Fibroblast of lung (primary cell): Measurements from ENCODE around the gene EYA3. TPM values are rescaled to one million over a fixed set of nuclear protein-coding genes. Genes with fewer than 3 reads are reported as not detected.

Source experiments
- DNase-seq, 2 donors: peaks; one replicate each; pipeline versions ENCODE4 v3.0.0 to v3.0.0-alpha.2; 2010; ENCODE audit warnings: low read depth in 2 of 2
- H2AFZ ChIP-seq: 2 replicates; pipeline ENCODE4 v1.5.1; 2012; ENCODE audit warnings: low read length, control low read depth, inconsistent platforms
- H3K27ac ChIP-seq: 2 replicates; pipeline ENCODE4 v1.5.1; 2011; ENCODE audit warnings: low read length, control low read depth; ENCODE audit not compliant: insufficient read depth
- H3K27me3 ChIP-seq: 2 replicates; pipeline ENCODE4 v1.5.1; 2011; ENCODE audit warnings: mild to moderate bottlenecking, low read length; ENCODE audit not compliant: control insufficient read depth, insufficient read depth
- H3K36me3 ChIP-seq: 2 replicates; pipeline ENCODE4 v1.5.1; 2011; ENCODE audit warnings: low read length; ENCODE audit not compliant: control insufficient read depth, insufficient read depth
- H3K4me1 ChIP-seq: 2 replicates; pipeline ENCODE4 v1.5.1; 2011; ENCODE audit warnings: low read length; ENCODE audit not compliant: control insufficient read depth, insufficient read depth; ENCODE audit errors: extremely low read depth
- H3K4me2 ChIP-seq: 2 replicates; pipeline ENCODE4 v1.5.1; 2011; ENCODE audit warnings: low read length, control low read depth; ENCODE audit not compliant: insufficient read depth; ENCODE audit errors: extremely low read depth
- H3K4me3 ChIP-seq, 4 experiments: fragments of 200-600 bp in 1 of 4; sonication (generic) in 1 of 4; replicated peaks in 1 of 4; 2 replicates each; pipeline ENCODE4 v1.5.1; 2011 to 2016; ENCODE audit warnings: low read length in 4 of 4, low read depth in 3 of 4, mild to moderate bottlenecking in 3 of 4, control low read depth in 2 of 4, inconsistent platforms in 1 of 4, mixed read lengths in 1 of 4; ENCODE audit not compliant: insufficient read depth in 1 of 4; ENCODE audit errors: control extremely low read depth in 1 of 4
- H3K79me2 ChIP-seq: 2 replicates; pipeline ENCODE4 v1.5.1; 2012; ENCODE audit warnings: mild to moderate bottlenecking, low read length, inconsistent platforms; ENCODE audit not compliant: control insufficient read depth, insufficient read depth
- H3K9ac ChIP-seq: 2 replicates; pipeline ENCODE4 v1.5.1; 2011; ENCODE audit warnings: mild to moderate bottlenecking, low read length, control low read depth; ENCODE audit not compliant: insufficient read depth
- H3K9me3 ChIP-seq: 2 replicates; pipeline ENCODE4 v1.5.1; 2012; ENCODE audit warnings: low read depth, low read length; ENCODE audit not compliant: control insufficient read depth, insufficient read depth
- H4K20me1 ChIP-seq: 2 replicates; pipeline ENCODE4 v1.5.1; 2011; ENCODE audit warnings: low read length; ENCODE audit not compliant: control insufficient read depth, insufficient read depth; ENCODE audit errors: extremely low read depth
- EZH2 ChIP-seq: IDR thresholded peaks from 2 replicates; pipeline ENCODE4 v1.5.1; 2012; ENCODE audit warnings: low read length, control low read depth, mild to moderate bottlenecking; ENCODE audit errors: missing control alignments
- polyA plus RNA-seq, 2 donors: library from polyadenylated mRNA; depleted of rRNA in 1 of 2; stranded (reverse) in 1 of 2; unstranded in 1 of 2; fragments of >200 nt; gene quantifications; 2 replicates each; pipeline ENCODE4 v1.2.1, GENCODE V29; 2011 to 2012; ENCODE audit warnings: missing spikeins in 1 of 2
- total RNA-seq: library from RNA; depleted of rRNA; stranded (reverse); fragments of >200 nt; gene quantifications from 2 replicates; pipeline ENCODE4 v1.2.1, GENCODE V29; 2014
- TF ChIP-seq, protein P1 (sequence below), 2 donors: IDR thresholded peaks in 1 of 2; conservative IDR thresholded peaks in 1 of 2; 1 replicate in 1 of 2; 2 replicates in 1 of 2; pipeline ENCODE4 v1.5.1; 2011 to 2012; ENCODE audit warnings: low read length in 2 of 2, control low read depth in 1 of 2, inconsistent platforms in 1 of 2, low read depth in 1 of 2, mild to moderate bottlenecking in 1 of 2

The EYA3 gene
- total and polyA plus RNA-seq, 2 donors (not counting 1 experiment from before 2014, with no cell fraction given) = 11.2 to 17.5 TPM

DNA sequence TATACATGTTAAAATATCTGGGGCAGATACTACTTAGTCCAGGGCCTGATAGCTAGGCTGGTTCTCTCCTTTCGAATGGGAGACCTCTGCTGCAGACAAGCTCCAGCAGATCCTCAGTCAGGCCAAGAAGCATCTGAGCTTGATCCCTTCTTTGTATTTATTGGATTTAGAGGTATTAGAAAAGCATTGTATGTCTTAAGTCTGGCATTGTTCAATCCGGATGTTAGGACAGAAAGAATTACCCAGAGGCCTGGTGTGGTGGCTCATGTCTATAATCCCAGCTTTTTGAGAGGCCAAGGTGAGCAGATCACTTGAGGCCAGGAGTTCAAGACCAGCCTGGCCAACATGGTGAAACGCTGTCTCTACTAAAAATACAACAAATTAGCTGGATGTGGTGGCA, 21.2 kb upstream of the EYA3 start:
- Histone ChIP-seq H3K4me2 (no peak overlapping the region), H3K27ac (no peak overlapping the region), H3K36me3 (no peaks in the 10 kb centered on the region), H3K4me3 (no peak overlapping the region), H3K27me3 (no peaks in the 10 kb centered on the region), H4K20me1 (no peaks in the 10 kb centered on the region), H3K9ac (no peak overlapping the region), H3K4me1 (peaks cover 5% of the 10 kb centered on the region), H3K9me3 (no peaks in the 10 kb centered on the region), H3K79me2 (no peaks in the 10 kb centered on the region), H2AFZ (no peak overlapping the region)
- no peak for TF ChIP-seq EZH2
- TF ChIP-seq, protein P1, sequence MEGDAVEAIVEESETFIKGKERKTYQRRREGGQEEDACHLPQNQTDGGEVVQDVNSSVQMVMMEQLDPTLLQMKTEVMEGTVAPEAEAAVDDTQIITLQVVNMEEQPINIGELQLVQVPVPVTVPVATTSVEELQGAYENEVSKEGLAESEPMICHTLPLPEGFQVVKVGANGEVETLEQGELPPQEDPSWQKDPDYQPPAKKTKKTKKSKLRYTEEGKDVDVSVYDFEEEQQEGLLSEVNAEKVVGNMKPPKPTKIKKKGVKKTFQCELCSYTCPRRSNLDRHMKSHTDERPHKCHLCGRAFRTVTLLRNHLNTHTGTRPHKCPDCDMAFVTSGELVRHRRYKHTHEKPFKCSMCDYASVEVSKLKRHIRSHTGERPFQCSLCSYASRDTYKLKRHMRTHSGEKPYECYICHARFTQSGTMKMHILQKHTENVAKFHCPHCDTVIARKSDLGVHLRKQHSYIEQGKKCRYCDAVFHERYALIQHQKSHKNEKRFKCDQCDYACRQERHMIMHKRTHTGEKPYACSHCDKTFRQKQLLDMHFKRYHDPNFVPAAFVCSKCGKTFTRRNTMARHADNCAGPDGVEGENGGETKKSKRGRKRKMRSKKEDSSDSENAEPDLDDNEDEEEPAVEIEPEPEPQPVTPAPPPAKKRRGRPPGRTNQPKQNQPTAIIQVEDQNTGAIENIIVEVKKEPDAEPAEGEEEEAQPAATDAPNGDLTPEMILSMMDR (conservative IDR thresholded peaks at IDR 0.05 in 1 of 2, IDR thresholded peaks at IDR 0.05 in 1 of 2; ENCODE audit: low read depth in 1 of 2, low read length in 2 of 2) = no peak
- DNase-seq = no peak

DNA sequence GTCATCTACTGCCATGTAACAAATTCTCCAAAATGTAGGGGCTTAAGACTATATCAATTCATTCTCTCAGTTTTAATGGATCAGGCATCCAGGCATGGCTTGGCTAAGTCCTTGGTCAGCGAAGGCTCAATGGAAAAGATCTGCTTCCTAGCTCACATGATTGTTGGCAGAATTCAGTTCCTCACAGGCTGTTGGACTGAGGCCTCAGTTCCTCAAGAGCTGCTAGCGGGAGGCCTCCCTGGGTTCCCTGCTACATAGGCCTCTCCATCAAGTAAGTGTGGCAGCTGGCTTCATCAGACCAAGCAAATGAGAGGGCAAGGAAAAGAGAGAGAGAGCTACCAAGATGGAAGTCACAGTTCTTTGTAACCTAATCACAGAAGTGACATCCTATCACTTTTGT, 19.6 kb upstream of the EYA3 start:
- no peak for TF ChIP-seq EZH2
- TF ChIP-seq, protein P1 (conservative IDR thresholded peaks at IDR 0.05 in 1 of 2, IDR thresholded peaks at IDR 0.05 in 1 of 2; ENCODE audit: low read depth in 1 of 2, low read length in 2 of 2) = no peak
- no peak overlapping the region for H2AFZ ChIP-seq
- no peaks in the 10 kb centered on the region for H4K20me1 ChIP-seq
- no peak overlapping the region for H3K9ac ChIP-seq
- no peaks in the 10 kb centered on the region for H3K36me3 ChIP-seq
- no peak overlapping the region for H3K27ac ChIP-seq
- no peaks in the 10 kb centered on the region for H3K27me3 ChIP-seq
- no peak overlapping the region for H3K4me2 ChIP-seq
- H3K79me2 ChIP-seq = no peaks in the 10 kb centered on the region
- no peak overlapping the region for H3K4me3 ChIP-seq
- no peak for DNase-seq
- H3K9me3 ChIP-seq = no peaks in the 10 kb centered on the region
- H3K4me1 ChIP-seq = peaks cover 5% of the 10 kb centered on the region

DNA sequence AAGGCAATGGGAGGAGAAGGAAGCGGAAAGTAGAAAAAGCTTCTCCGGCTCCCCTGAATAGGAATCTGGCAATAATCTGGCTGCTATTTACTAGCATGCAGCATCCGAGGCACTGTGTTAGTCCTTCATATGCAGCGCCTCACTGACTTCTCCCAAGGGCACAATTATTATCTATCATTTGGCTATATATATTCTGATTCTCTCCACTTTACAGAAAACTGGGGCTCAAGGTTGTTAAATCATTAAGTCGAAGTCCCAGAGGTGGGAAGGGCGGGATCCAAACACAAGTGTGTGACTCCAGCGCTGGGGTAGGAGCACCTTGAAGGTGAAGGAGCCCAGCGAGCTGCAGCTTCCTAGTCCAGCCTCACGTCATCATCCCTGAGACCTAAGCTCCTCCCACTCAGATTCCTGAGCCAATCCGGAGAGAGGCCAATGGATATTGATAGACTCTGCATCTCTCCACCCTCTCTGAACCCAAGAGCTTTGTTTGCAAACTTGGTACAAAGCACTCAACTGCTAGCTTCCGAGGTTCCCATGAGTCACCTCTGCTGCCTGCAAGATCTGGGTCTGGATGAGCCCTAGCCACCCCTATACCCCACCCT, 16.6 kb upstream of the EYA3 start:
- H3K9me3 ChIP-seq = no peaks in the 10 kb centered on the region
- no peaks in the 10 kb centered on the region for H3K27me3 ChIP-seq
- DNase-seq = peak; percentile 57 to 67
- TF ChIP-seq EZH2 = no peak
- TF ChIP-seq, protein P1 (conservative IDR thresholded peaks at IDR 0.05 in 1 of 2, IDR thresholded peaks at IDR 0.05 in 1 of 2; ENCODE audit: low read depth in 1 of 2, low read length in 2 of 2) = no peak
- no peak overlapping the region for H3K9ac ChIP-seq
- H4K20me1 ChIP-seq = no peaks in the 10 kb centered on the region
- H3K4me2 ChIP-seq = peak overlapping the region; percentile 66
- no peak overlapping the region for H3K27ac ChIP-seq
- H2AFZ ChIP-seq = peak overlapping the region; percentile 84
- peaks cover 4% of the 10 kb centered on the region for H3K4me1 ChIP-seq
- no peaks in the 10 kb centered on the region for H3K36me3 ChIP-seq
- H3K4me3 ChIP-seq = peak overlapping the region; percentile 11 to 40 (median 20)
- H3K79me2 ChIP-seq = no peaks in the 10 kb centered on the region
